ENCODE data around the gene AKAP13.

DNA sequence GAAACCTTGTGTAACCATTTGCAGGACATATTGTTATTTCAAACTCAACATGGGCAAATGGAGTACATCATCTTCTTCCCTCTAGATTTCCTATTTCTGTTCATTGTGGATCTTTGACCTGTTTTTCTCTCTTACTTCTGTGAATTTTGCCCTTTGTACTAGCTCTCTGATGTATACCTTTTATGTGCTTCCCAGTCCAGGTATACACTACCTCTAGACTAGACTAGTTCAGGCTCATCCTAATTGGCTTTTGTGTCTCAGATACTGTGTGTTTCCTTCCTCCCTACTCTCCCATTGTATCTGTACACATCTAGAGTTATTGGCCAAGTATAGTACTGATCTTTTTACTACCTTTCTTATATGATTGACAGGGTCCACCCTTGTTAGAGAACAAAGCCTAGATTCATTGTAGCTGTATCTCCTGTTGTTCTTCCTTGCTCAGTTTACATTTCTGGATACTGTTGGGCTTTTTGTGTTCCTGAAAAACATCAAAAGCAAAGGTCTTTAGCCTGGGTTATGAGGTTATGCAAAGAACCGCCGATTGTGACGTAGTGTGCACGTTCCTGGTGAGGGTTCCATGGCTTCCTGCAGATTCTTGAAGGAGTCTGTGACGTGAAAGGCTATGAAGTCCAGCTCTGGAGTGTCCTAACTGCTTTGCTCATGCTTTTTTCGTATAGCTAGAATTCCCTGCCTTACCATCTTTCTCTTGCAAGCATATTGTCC is 247.0 kb downstream of the AKAP13 start:
- no peak for TF ChIP-seq ZNF266 (tag by site-specific recombination; IDR thresholded peaks at IDR 0.05; ENCODE audit: low read depth)
- no peak for TF ChIP-seq ZNF274 (IDR thresholded peaks at IDR 0.05; ENCODE audit: low read length)
- TF ChIP-seq ZNF274 (tag by site-specific recombination; IDR thresholded peaks at IDR 0.05; ENCODE audit: borderline replicate concordance): no peak
- no peak for TF ChIP-seq ZNF585B (tag by site-specific recombination; IDR thresholded peaks at IDR 0.05)
- TF ChIP-seq, protein P1, sequence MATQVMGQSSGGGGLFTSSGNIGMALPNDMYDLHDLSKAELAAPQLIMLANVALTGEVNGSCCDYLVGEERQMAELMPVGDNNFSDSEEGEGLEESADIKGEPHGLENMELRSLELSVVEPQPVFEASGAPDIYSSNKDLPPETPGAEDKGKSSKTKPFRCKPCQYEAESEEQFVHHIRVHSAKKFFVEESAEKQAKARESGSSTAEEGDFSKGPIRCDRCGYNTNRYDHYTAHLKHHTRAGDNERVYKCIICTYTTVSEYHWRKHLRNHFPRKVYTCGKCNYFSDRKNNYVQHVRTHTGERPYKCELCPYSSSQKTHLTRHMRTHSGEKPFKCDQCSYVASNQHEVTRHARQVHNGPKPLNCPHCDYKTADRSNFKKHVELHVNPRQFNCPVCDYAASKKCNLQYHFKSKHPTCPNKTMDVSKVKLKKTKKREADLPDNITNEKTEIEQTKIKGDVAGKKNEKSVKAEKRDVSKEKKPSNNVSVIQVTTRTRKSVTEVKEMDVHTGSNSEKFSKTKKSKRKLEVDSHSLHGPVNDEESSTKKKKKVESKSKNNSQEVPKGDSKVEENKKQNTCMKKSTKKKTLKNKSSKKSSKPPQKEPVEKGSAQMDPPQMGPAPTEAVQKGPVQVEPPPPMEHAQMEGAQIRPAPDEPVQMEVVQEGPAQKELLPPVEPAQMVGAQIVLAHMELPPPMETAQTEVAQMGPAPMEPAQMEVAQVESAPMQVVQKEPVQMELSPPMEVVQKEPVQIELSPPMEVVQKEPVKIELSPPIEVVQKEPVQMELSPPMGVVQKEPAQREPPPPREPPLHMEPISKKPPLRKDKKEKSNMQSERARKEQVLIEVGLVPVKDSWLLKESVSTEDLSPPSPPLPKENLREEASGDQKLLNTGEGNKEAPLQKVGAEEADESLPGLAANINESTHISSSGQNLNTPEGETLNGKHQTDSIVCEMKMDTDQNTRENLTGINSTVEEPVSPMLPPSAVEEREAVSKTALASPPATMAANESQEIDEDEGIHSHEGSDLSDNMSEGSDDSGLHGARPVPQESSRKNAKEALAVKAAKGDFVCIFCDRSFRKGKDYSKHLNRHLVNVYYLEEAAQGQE (tag by site-specific recombination; IDR thresholded peaks at IDR 0.05): no peak
- TF ChIP-seq, protein P2, sequence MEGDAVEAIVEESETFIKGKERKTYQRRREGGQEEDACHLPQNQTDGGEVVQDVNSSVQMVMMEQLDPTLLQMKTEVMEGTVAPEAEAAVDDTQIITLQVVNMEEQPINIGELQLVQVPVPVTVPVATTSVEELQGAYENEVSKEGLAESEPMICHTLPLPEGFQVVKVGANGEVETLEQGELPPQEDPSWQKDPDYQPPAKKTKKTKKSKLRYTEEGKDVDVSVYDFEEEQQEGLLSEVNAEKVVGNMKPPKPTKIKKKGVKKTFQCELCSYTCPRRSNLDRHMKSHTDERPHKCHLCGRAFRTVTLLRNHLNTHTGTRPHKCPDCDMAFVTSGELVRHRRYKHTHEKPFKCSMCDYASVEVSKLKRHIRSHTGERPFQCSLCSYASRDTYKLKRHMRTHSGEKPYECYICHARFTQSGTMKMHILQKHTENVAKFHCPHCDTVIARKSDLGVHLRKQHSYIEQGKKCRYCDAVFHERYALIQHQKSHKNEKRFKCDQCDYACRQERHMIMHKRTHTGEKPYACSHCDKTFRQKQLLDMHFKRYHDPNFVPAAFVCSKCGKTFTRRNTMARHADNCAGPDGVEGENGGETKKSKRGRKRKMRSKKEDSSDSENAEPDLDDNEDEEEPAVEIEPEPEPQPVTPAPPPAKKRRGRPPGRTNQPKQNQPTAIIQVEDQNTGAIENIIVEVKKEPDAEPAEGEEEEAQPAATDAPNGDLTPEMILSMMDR (tag by site-specific recombination; IDR thresholded peaks at IDR 0.05): no peak
- TF ChIP-seq ZNF529 (tag by site-specific recombination; IDR thresholded peaks at IDR 0.05; ENCODE audit: insufficient replicate concordance): no peak
- no peak for TF ChIP-seq ZNF548 (tag by site-specific recombination; IDR thresholded peaks at IDR 0.05)
- no peak for TF ChIP-seq ZNF416 (tag by site-specific recombination; IDR thresholded peaks at IDR 0.05)
- no peak for TF ChIP-seq ZNF133 (tag by site-specific recombination; IDR thresholded peaks at IDR 0.05)
- TF ChIP-seq, protein P3, sequence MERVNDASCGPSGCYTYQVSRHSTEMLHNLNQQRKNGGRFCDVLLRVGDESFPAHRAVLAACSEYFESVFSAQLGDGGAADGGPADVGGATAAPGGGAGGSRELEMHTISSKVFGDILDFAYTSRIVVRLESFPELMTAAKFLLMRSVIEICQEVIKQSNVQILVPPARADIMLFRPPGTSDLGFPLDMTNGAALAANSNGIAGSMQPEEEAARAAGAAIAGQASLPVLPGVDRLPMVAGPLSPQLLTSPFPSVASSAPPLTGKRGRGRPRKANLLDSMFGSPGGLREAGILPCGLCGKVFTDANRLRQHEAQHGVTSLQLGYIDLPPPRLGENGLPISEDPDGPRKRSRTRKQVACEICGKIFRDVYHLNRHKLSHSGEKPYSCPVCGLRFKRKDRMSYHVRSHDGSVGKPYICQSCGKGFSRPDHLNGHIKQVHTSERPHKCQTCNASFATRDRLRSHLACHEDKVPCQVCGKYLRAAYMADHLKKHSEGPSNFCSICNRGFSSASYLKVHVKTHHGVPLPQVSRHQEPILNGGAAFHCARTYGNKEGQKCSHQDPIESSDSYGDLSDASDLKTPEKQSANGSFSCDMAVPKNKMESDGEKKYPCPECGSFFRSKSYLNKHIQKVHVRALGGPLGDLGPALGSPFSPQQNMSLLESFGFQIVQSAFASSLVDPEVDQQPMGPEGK (tag by site-specific recombination; IDR thresholded peaks at IDR 0.05): no peak
- TF ChIP-seq ZNF670 (tag by site-specific recombination; IDR thresholded peaks at IDR 0.05; ENCODE audit: low read depth): no peak

All from HEK293 (cell line).